GM23338 (cell line): ENCODE results near the gene KCNMB2.

Source experiments
- CREB1 ChIP-seq: fragments of 250-450 bp; sonication (Bioruptor Pico); IDR thresholded peaks from 2 replicates; pipeline ENCODE4 v1.5.0; 2020; ENCODE audit warnings: low read depth, mild to moderate bottlenecking, moderate library complexity
- CTCF ChIP-seq, 2 experiments: fragments of 200-600 bp in 1 of 2; sonication (generic) in 1 of 2; conservative IDR thresholded peaks; 2 replicates each; pipeline versions ENCODE4 v1.5.1 to v1.6.1; 2016 to 2017; ENCODE audit warnings: antibody characterized with exemption in 2 of 2, low read depth in 2 of 2, mild to moderate bottlenecking in 2 of 2, moderate library complexity in 1 of 2
- ETS1 ChIP-seq: IDR thresholded peaks from 2 replicates; pipeline ENCODE4 v1.6.1; 2016; ENCODE audit warnings: antibody characterized with exemption
- EZH2 ChIP-seq: fragments of 200-600 bp; sonication (generic); IDR thresholded peaks from one replicate; pipeline ENCODE4 v1.8.0; 2017; ENCODE audit warnings: antibody characterized with exemption, mild to moderate bottlenecking, low read depth; ENCODE audit not compliant: unreplicated experiment
- EZH2phosphoT487 ChIP-seq: fragments of 200-600 bp; sonication (generic); IDR thresholded peaks from one replicate; pipeline ENCODE4 v1.8.1; 2018; ENCODE audit warnings: antibody characterized with exemption; ENCODE audit not compliant: unreplicated experiment
- JUNB ChIP-seq: IDR thresholded peaks from one replicate; pipeline ENCODE4 v1.6.1; 2016; ENCODE audit warnings: antibody characterized with exemption; ENCODE audit not compliant: unreplicated experiment
- NANOG ChIP-seq: IDR thresholded peaks from 2 replicates; pipeline ENCODE4 v1.6.1; 2016; ENCODE audit warnings: antibody characterized with exemption, borderline replicate concordance
- POLR2AphosphoS5 ChIP-seq: IDR thresholded peaks from 2 replicates; pipeline ENCODE4 v1.6.1; 2016; ENCODE audit warnings: antibody characterized with exemption, low read depth
- REST ChIP-seq: IDR thresholded peaks from one replicate; pipeline ENCODE4 v1.6.1; 2018; ENCODE audit warnings: antibody characterized with exemption; ENCODE audit not compliant: unreplicated experiment
- STAT1 ChIP-seq: IDR thresholded peaks from one replicate; pipeline ENCODE4 v1.6.1; 2016; ENCODE audit warnings: antibody characterized with exemption; ENCODE audit not compliant: unreplicated experiment
- ZNF331 ChIP-seq: fragments of 250-450 bp; sonication (Bioruptor Pico); IDR thresholded peaks from 2 replicates; pipeline ENCODE4 v1.5.0; 2020; ENCODE audit warnings: low read depth, mild to moderate bottlenecking, moderate library complexity

- TF ChIP-seq CTCF (conservative IDR thresholded peaks at IDR 0.05; ENCODE audit: low read depth in 2 of 2) (no peak), EZH2phosphoT487 (no peak), CREB1 (no peak), POLR2AphosphoS5 (no peak), REST (no peak), STAT1 (no peak), EZH2 (no peak), NANOG (no peak), JUNB (no peak), ZNF331 (CRISPR knock-in tag) (no peak), ETS1 (no peak)
These were observed 8.3 kb upstream of the KCNMB2 start for GRCh38 chr3:178527981-178528380.
